Measurements from ENCODE around the gene CDC14A. TPM values are rescaled to one million over a fixed set of nuclear protein-coding genes. Genes with fewer than 3 reads are reported as not detected.

Gene CDC14A
- total RNA-seq, 4 donors from 2014 or later, result 6.6 to 12.2 (median 7.4) TPM

GRCh38 chr1:100377590-100378361 is 25.5 kb downstream of the CDC14A start:
- Histone ChIP-seq H3K36me3 (no peaks in the 10 kb centered on the region), H3K4me3 (no peak overlapping the region), H3K9me3 (no peaks in the 10 kb centered on the region), H3K27ac (replicated peaks in 1 of 4) (no peak overlapping the region), H3K27me3 (no peaks in the 10 kb centered on the region), H3K4me1 (peaks cover 0 to 8% (median 5%) of the 10 kb centered on the region in 4 donors)
- TF ChIP-seq CTCF (IDR thresholded peaks at IDR 0.05), result no peak
- TF ChIP-seq POLR2AphosphoS5 (IDR thresholded peaks at IDR 0.05), result no peak
- no peak for TF ChIP-seq POLR2A (IDR thresholded peaks at IDR 0.05; ENCODE audit: low read depth)
- TF ChIP-seq EP300 (IDR thresholded peaks at IDR 0.05), result no peak
- intact Hi-C loops (cut with DNase I), result no loop called here
- no peak for DNase-seq (ENCODE audit: extremely low spot score)

GRCh38 chr1:100378956-100379355 is 26.6 kb downstream of the CDC14A start:
- no peak overlapping the region for H3K27ac ChIP-seq (replicated peaks in 1 of 4)
- H3K4me1 ChIP-seq, result peaks cover 0 to 8% (median 5%) of the 10 kb centered on the region in 4 donors
- no peaks in the 10 kb centered on the region for H3K36me3 ChIP-seq
- 92% methylated on average over 2 of the region's 2 CpGs for WGBS
- TF ChIP-seq POLR2A (IDR thresholded peaks at IDR 0.05; ENCODE audit: low read depth) (no peak), CTCF (IDR thresholded peaks at IDR 0.05) (no peak), EP300 (IDR thresholded peaks at IDR 0.05) (no peak), POLR2AphosphoS5 (IDR thresholded peaks at IDR 0.05) (no peak)
- no peaks in the 10 kb centered on the region for H3K27me3 ChIP-seq
- no peak for DNase-seq (ENCODE audit: extremely low spot score)
- intact Hi-C loops (cut with DNase I), result no loop called here
- no peaks in the 10 kb centered on the region for H3K9me3 ChIP-seq
- H3K4me3 ChIP-seq, result no peak overlapping the region

- H3K4me3 ChIP-seq, result no peak overlapping the region
- H3K36me3 ChIP-seq, result no peaks in the 10 kb centered on the region
- TF ChIP-seq POLR2A (IDR thresholded peaks at IDR 0.05; ENCODE audit: low read depth) (no peak), CTCF (IDR thresholded peaks at IDR 0.05) (no peak)
- intact Hi-C loops (cut with DNase I), result no loop called here
- H3K9me3 ChIP-seq, result no peaks in the 10 kb centered on the region
- H3K27me3 ChIP-seq, result no peaks in the 10 kb centered on the region
- peaks cover 0 to 8% (median 5%) of the 10 kb centered on the region in 4 donors for H3K4me1 ChIP-seq
- H3K27ac ChIP-seq (replicated peaks in 1 of 4), result no peak overlapping the region
- 93% methylated on average over 1 of the region's 1 CpG for WGBS
- DNase-seq (ENCODE audit: extremely low spot score), result no peak
Observed at GRCh38 chr1:100380635-100381034, 28.3 kb downstream of the CDC14A start.

GRCh38 chr1:100382657-100383056 is 30.4 kb downstream of the CDC14A start:
- 93% methylated on average over 1 of the region's 1 CpG for WGBS
- H3K36me3 ChIP-seq, result no peaks in the 10 kb centered on the region
- H3K27me3 ChIP-seq, result no peaks in the 10 kb centered on the region
- intact Hi-C loops (cut with DNase I), result no loop called here
- no peak overlapping the region for H3K27ac ChIP-seq (replicated peaks in 1 of 4)
- DNase-seq (ENCODE audit: extremely low spot score), result no peak
- TF ChIP-seq EP300 (IDR thresholded peaks at IDR 0.05), result no peak
- no peak for TF ChIP-seq CTCF (IDR thresholded peaks at IDR 0.05)
- TF ChIP-seq POLR2AphosphoS5 (IDR thresholded peaks at IDR 0.05), result no peak
- TF ChIP-seq POLR2A (IDR thresholded peaks at IDR 0.05; ENCODE audit: low read depth), result no peak
- no peaks in the 10 kb centered on the region for H3K9me3 ChIP-seq
- H3K4me3 ChIP-seq, result no peak overlapping the region
- H3K4me1 ChIP-seq, result peaks cover 0 to 13% (median 10%) of the 10 kb centered on the region in 4 donors
